Osteoblast (primary cell): Measurements from ENCODE around the gene MRPL4. TPM values are rescaled to one million over a fixed set of nuclear protein-coding genes. Genes with fewer than 3 reads are reported as not detected.

ENCODE experiments used
- DNase-seq: peaks from one replicate; pipeline ENCODE4 v3.0.0; 2011; ENCODE audit warnings: low spot score, mixed read lengths; ENCODE audit not compliant: insufficient read length; ENCODE audit errors: missing footprints
- H2AFZ ChIP-seq: 2 replicates; pipeline ENCODE4 v1.6.0; 2011; ENCODE audit warnings: mild to moderate bottlenecking, low read length
- H3K27ac ChIP-seq: 2 replicates; pipeline ENCODE4 v1.5.1; 2011; ENCODE audit warnings: mild to moderate bottlenecking, low read depth, low read length, moderate library complexity
- H3K27me3 ChIP-seq: 2 replicates; pipeline ENCODE4 v1.6.0; 2012; ENCODE audit warnings: mild to moderate bottlenecking, control low read depth, inconsistent platforms, low read length, moderate library complexity; ENCODE audit not compliant: insufficient read depth
- H3K36me3 ChIP-seq: 2 replicates; pipeline ENCODE4 v1.5.1; 2011; ENCODE audit warnings: mild to moderate bottlenecking, low read length, control low read depth, moderate library complexity; ENCODE audit not compliant: insufficient read depth
- H3K4me1 ChIP-seq: 2 replicates; pipeline ENCODE4 v1.5.1; 2011; ENCODE audit warnings: mild to moderate bottlenecking, low read length, control low read depth, moderate library complexity; ENCODE audit not compliant: insufficient read depth
- H3K4me2 ChIP-seq: 2 replicates; pipeline ENCODE4 v1.6.0; 2011; ENCODE audit warnings: mild to moderate bottlenecking, low read length; ENCODE audit not compliant: insufficient read depth
- H3K4me3 ChIP-seq: fragments of 200-600 bp; sonication (generic); 3 replicates; pipeline ENCODE4 v1.5.1; 2012; ENCODE audit warnings: mild to moderate bottlenecking, low read length, inconsistent platforms; ENCODE audit not compliant: insufficient read depth
- H3K79me2 ChIP-seq: 2 replicates; pipeline ENCODE4 v1.6.0; 2012; ENCODE audit warnings: mild to moderate bottlenecking, low read length, control low read depth, inconsistent platforms; ENCODE audit not compliant: insufficient read depth
- H3K9me3 ChIP-seq: 2 replicates; pipeline ENCODE4 v1.5.1; 2011; ENCODE audit warnings: low read depth, low read length, control low read depth
- H4K20me1 ChIP-seq: 2 replicates; pipeline ENCODE4 v1.6.0; 2012; ENCODE audit warnings: mild to moderate bottlenecking, low read length, control low read depth; ENCODE audit not compliant: insufficient read depth
- CTCF ChIP-seq: IDR thresholded peaks from 2 replicates; pipeline ENCODE4 v1.5.1; 2011; ENCODE audit warnings: mild to moderate bottlenecking, low read depth, low read length, moderate library complexity; ENCODE audit errors: extremely low read depth
- total RNA-seq: library from RNA; depleted of rRNA; stranded (reverse); fragments of >200 nt; gene quantifications from 2 replicates; pipeline ENCODE4 v1.2.3, GENCODE V29; 2012

The MRPL4 gene
- total RNA-seq, 1 donor, result 37.3 TPM

GRCh38 chr19:10258080-10258710 lies 6.2 kb downstream of the MRPL4 start:
- H3K4me3 ChIP-seq, result no peak overlapping the region
- no peaks in the 10 kb centered on the region for H4K20me1 ChIP-seq
- no peak overlapping the region for H3K27ac ChIP-seq
- H3K4me2 ChIP-seq, result no peak overlapping the region
- H3K4me1 ChIP-seq, result no peaks in the 10 kb centered on the region
- H3K27me3 ChIP-seq, result no peaks in the 10 kb centered on the region
- H3K36me3 ChIP-seq, result peaks cover 38% of the 10 kb centered on the region
- DNase-seq, result no peak
- no peak overlapping the region for H2AFZ ChIP-seq
- H3K9me3 ChIP-seq, result no peaks in the 10 kb centered on the region
- no peak for TF ChIP-seq CTCF
- H3K79me2 ChIP-seq, result peaks cover 11% of the 10 kb centered on the region

DNA sequence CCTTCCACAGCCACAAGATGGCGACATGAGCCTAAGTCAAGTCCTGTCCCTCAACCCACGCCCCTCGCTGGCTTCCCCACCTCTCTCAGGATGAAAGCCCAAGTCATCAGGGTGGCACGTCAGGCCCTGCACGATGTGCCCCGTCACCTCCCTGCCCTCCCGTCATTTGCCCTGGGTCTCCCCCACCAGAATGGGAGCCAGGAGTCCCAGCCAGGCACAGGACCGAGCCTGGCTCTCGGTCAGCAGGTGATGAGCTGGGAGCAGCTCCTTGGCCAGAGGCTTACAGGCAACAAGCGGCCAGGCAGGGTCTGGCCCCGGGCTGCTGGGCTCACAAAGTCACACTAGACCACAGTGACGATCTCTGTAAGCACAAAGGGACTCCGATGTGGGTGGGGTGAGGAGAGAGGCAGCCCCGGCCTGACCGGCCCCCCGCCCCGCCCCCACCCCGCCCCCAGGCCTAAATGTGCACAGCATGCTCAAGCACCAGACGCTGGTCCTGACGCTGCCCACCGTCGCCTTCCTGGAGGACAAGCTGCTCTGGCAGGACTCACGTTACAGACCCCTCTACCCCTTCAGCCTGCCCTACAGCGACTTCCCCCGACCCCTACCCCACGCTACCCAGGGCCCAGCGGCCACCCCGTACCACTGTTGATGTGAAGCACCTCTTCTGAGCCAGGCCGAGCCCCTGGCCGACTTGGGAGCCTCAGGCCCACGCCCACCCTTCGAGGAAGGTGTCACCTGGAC lies 7.3 kb downstream of the MRPL4 start:
- Histone ChIP-seq H3K79me2 (peaks cover 2% of the 10 kb centered on the region), H3K36me3 (peaks cover 33% of the 10 kb centered on the region), H4K20me1 (no peaks in the 10 kb centered on the region), H3K27me3 (no peaks in the 10 kb centered on the region), H3K4me2 (no peak overlapping the region), H3K9me3 (no peaks in the 10 kb centered on the region), H3K4me3 (no peak overlapping the region), H2AFZ (no peak overlapping the region), H3K4me1 (no peaks in the 10 kb centered on the region), H3K27ac (no peak overlapping the region)
- DNase-seq, result peak; percentile 88
- peak; percentile 76 for TF ChIP-seq CTCF

GRCh38 chr19:10260141-10260584 lies 8.1 kb downstream of the MRPL4 start:
- Histone ChIP-seq H3K27ac (no peak overlapping the region), H3K36me3 (peaks cover 25% of the 10 kb centered on the region), H3K27me3 (no peaks in the 10 kb centered on the region), H3K4me2 (no peak overlapping the region), H2AFZ (no peak overlapping the region), H3K9me3 (no peaks in the 10 kb centered on the region), H4K20me1 (no peaks in the 10 kb centered on the region), H3K4me3 (no peak overlapping the region), H3K4me1 (no peaks in the 10 kb centered on the region), H3K79me2 (no peaks in the 10 kb centered on the region)
- no peak for TF ChIP-seq CTCF
- peak; percentile 63 for DNase-seq

GRCh38 chr19:10262771-10263170 lies 10.8 kb downstream of the MRPL4 start:
- DNase-seq, result peak; percentile 26
- H4K20me1 ChIP-seq, result no peaks in the 10 kb centered on the region
- no peaks in the 10 kb centered on the region for H3K79me2 ChIP-seq
- no peak overlapping the region for H3K27ac ChIP-seq
- no peak overlapping the region for H3K4me3 ChIP-seq
- no peak overlapping the region for H2AFZ ChIP-seq
- no peaks in the 10 kb centered on the region for H3K4me1 ChIP-seq
- no peak overlapping the region for H3K4me2 ChIP-seq
- no peaks in the 10 kb centered on the region for H3K9me3 ChIP-seq
- H3K36me3 ChIP-seq, result peaks cover 13% of the 10 kb centered on the region
- no peak for TF ChIP-seq CTCF
- H3K27me3 ChIP-seq, result no peaks in the 10 kb centered on the region
